GM12891 (cell line): ENCODE data around the gene HDAC11.

Experiments
- POLR2A ChIP-seq: IDR thresholded peaks from 2 replicates; pipeline ENCODE4 v1.6.1; 2011; ENCODE audit warnings: low read depth, low read length, control low read depth
- POLR2AphosphoS5 ChIP-seq: IDR thresholded peaks from 2 replicates; pipeline ENCODE4 v1.6.1; 2011; ENCODE audit warnings: low read depth, low read length, control low read depth
- TAF1 ChIP-seq: IDR thresholded peaks from 2 replicates; pipeline ENCODE4 v1.6.1; 2011; ENCODE audit warnings: low read depth, low read length, control low read depth

DNA sequence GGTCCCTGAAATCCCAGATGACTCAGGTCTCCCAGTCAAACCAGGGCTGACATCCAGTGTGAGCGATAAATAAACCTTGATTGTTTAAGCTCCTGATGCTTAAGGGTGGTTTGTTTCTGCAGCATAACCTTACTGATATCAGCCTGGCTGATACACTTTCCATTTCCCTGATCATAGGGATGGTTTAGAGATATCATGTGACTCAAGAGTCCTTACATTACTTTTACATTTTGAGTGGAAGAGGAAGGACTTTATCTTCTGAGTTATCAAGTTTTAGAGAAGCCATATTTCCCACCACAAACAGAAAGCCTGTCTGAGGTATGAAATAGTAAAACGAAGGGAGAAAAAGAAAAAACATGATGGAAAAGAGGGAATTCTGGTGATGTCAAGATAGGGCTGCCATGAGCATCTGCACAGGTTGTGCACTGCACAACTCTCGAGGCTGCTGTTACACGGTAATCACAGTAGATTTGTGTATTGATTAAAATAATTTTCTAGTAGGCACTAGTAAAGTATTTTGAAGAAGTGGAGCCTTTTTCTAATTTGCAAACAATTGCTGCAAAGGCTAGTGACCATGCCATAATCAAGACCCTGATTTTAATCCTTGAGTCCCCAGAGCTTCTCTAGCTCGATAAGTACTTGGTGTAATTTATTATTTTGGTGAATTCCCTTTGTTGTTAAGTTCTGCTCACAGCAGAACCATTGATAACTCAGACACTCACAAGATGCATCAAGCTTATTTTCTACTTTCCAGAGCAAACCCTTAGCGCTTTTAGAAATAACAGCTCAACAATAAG, 34.7 kb downstream of the HDAC11 start:
- no peak for TF ChIP-seq POLR2A
- TF ChIP-seq TAF1 = no peak
- no peak for TF ChIP-seq POLR2AphosphoS5
